GM04503 (cell line): ENCODE data around the gene PRR14L.
A peak's percentile ranks its signal among the peaks of the same experiment; 100 is the strongest.
"Not testable (repeated sequence)": the region's sequence is repeated elsewhere in the genome, so short reads cannot be mapped to it uniquely, and the experiment has no call there.

ENCODE experiments used
- DNase-seq: peaks from one replicate; pipeline ENCODE4 v3.0.0-alpha.2; 2012; ENCODE audit warnings: low read depth

Gene PRR14L

DNA sequence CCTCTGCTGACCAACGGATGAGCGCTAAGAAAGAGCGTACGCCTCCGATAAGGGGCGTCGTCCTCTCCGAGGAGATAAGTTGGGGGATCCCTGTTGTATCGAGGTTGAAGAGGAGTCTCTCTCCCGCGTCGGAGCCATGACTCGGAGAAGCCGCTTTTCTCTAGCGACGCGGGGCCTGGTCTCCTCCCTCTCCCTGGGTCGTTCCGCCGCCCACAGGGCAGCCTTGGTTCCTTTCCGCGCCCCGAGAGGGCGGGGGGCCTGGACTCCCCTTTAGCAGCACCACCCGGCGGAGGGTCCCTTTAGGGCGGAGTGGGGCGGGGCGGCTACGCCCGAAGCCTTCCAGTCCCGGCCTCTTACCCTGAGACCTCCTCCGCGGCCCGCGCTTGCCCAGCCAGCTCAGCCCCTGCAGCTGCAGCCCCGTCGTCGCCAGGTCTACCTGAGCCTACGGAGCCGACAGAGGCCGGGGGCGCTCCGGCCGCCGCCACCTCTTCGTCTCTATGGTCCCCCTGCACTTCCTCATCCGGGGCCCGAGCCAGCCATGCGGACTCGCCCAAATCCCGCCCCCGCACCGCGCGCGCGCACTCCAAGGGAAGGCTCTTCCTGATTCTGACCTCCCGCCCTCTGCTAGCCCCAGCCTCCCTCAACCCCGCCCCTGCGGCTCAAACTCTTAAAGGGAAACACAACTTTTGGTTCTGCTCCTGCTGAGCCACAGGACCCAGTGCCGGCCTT lies at the start of gene PRR14L:
Gene PRR14L, minus strand, starts transcription at position 497 of the 729 bp plus-strand sequence. CDS start 11,272 bp downstream, outside the sequence.
- no peak for DNase-seq

DNA sequence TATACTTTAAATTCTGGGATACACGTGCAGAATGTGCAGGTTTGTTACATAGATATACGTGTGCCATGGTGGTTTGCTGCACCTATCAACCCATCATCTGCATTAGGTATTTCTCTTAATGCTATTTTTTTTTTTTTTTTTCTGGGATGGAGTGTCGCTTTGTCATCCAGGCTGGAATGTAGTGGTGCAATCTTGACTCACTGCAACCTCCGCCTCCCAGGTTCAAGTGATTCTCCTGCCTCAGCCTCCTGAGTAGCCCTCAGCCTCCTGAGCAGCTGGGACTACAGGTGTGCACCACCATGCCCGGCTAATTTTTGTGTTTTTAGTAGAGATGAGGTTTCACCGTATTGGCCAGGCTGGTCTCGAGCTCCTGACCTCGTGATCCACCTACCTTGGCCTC lies 49.4 kb upstream of the PRR14L start:
- not testable (repeated sequence) for DNase-seq

DNA sequence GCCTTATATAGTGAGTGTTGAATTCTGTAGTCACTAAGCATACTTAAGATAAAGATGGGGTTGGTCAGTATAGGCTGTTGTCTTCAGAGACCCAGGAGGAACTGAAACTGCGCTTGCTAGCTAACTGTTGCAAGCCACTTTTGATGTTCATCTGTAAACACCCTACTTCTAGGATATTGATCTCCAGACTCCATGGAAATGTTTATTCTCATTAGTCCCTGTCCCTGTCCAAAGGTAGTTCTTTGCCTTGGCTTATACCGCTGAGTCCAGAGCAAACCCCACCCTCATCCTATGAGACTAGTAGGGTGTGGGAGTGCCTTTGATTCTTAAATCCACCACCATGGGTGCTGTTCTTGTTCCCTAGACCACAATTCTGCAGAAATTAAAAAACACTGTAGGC lies 40.3 kb upstream of the PRR14L start:
- DNase-seq, result no peak

DNA sequence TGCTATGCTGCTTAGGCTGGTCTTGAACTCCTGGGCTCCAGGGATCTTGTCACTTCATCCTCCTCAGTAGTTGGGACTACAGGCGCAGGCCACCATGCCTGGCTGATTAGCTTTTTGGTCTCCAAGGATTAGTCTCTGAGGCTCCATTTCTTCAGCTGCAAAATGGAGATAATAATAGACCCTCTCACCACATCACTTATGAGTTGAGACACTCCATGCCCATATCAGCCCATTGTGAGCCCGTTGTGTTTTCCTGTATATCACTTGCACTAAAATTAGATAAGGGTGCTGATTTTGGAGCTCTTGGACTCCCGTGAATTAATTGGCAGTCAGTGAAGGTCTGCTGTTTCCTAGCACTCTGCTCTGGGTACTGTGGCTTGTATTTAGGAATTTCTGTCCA lies 39.9 kb upstream of the PRR14L start:
- DNase-seq, result no peak

DNA sequence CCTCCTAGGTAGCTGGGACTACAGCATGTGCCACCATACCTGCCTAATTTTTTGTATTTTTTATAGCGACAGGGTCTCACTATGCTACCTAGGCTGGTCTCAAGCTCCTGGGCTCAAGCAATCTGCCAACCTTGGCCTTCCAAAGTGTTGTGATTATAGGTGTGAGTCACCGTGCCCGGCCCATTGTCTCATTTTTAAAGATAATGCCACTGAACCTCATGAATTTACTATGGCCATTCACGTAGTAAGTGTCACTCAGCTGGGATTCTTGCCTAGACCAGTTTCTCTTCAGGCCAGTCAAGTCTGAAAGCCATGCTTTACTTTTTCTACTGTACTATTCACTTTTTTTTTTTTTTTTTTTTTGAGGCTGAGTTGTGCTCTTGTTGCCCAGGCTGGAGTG lies 26.3 kb upstream of the PRR14L start:
- DNase-seq, result no peak

DNA sequence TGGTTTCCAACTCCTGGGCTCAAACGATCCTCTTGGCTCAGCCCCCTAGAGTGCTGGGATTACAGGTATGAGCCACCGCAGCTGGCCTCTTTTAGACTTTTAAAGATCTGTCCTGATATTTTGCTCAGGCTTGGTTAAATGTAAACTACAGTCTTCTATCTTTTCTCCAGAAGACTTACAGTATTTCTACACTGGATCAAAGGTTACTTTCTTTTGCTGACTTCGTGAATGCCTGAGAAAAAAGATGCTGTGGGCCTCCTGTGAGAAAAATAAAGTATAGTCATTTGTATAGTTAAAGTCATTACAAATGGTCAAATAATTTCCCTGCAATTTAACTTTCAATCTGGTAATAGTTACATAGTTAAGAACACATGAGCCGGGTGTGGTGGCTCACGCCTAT lies 23.5 kb upstream of the PRR14L start:
- no peak for DNase-seq

DNA sequence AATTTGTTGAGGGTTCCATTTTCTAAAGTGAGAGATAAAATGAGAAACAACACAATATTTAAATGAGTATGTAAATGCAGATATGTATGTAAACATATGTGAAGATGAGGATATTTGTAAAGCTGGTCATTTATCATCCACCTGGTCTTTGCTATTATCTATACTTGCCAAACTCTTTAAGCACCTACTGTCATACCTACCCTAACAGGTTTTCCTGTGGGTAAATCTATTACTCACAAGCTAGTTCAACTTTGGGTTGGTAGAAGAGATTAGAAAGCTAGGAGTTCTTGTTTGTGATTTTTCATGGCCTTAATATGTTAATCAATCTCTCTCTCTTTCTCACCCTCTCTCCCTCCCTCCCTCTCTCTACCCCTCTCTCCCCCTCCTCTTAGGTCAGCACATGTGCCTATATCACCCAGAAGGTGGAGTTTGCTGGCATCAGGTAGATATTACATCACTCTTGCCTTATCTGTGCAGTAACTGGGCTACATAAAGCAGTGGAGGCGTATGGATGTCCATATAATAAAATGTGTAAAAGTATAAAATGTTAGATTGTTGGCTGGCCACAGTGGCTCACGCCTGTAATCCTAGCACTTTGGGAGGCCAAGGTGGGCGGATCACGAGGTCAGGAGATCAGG lies 18.6 kb upstream of the PRR14L start:
- no peak for DNase-seq

DNA sequence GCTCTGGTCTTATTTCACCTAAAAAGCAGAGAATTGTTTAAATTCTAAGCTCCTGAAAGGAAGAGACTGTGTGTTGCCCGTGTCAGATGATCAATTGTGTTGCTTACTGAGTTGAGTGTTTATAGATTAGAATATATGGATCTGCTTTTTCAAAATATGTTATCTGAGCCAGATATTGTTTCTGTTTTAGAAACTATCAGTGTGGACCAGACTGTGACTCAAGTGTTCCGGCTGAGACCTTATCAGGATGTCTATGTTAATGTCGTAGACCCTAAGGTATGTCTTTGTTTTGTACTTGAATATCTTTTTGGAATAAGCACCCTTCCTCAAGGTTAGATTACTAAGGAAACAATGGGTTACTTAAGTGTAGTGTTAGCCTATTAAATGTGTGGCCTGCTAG lies 14.9 kb upstream of the PRR14L start:
- no peak for DNase-seq

DNA sequence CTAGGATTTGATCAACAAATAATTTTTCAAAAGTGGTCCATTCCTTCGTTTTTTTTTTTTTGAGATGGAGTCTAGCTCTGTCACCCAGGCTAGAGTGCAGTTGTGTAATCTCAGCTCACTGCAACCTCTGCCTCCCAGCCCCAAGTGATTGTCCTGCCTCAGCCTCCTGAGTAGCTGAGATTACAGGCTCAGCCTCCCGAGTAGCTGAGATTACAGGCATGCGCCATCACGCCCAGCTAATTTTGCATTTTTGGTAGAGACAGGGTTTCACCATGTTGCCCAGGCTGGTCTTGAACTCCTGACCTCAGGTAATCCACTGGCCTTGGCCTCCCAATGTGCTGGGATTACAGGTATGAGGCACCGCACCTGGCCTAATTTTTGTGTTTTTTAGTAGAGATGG lies 8.9 kb upstream of the PRR14L start:
- not testable (repeated sequence) for DNase-seq

DNA sequence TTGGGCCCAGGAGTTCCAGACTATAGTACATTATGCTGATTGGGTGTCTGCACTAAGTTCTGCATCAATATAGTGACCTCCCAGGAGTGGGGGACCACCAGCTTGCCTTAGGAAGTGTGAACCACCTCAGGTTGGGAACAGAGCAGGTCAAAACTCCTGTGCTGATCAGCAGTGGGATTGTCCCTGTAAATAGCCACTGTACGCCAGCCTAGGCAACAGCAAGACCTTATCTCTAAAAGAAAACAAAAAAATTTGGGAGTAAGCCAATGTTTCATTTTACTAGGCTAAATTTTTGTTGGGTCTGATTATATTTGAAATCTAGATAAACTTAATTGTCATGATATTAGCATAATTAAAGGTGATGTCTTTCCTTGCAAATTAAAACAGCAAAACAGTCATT lies 7.3 kb upstream of the PRR14L start:
- DNase-seq, result no peak

DNA sequence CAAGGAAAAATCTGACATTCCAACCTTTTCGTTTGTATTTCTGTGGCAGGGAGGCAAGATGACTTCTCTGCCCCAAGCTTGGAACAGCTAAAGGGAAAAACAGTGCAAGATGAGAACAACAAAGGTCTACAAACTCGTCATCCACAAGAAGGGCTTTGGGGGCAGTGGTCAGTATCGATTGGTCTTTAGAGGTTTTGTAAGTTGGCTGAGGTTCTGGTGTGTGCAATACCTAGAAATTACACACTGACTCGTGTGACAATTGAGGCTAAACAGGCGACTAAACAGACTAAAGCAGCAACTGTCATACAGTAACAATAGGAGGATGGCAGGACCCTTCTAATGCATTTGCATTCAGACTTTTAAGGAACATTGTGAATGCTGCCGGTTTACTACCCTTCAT lies 4.9 kb upstream of the PRR14L start:
- no peak for DNase-seq

DNA sequence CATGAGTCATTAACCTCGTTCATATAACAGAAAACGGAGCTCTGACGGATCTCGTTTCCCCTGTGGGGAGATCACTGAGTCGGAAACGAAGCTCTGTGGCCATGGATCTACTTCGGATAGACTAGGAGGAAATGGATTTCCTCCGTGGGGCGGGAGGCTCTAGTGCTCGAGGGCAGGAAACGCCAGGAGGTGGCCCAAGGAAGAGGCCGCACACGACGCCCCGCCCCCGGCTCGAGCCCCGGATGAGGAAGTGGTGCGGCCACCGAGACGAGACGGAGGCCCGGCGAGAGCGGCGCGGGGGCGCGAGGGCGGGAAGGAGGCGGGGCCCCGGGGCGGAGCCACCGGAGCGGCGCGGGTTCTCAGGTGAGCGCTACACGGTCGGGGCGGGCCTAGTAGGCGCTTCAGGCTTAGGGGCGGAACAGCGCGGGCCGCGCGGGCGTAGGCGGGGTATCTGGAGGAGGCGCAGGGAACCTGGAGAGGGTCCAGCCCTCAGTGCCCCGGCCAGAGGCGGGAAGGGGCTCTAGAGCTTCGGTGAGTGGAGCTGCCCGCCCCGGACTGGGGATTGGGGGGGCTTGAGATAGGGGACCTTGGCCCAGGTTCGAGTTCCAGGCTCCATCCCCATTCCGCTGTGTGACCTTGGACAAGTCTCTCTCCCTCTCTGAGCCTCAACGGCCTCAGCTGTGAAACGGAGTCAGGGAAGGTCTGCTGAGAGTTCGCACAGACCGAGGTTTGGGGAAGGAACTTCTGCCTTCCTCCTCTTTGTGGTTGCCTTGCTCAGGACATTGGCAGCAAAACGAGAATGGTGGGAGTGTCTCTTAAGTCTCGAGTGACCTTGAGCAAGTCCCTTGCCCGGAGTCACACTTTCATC lies 3.9 kb upstream of the PRR14L start, which contains the start of gene DEPDC5:
Gene DEPDC5, plus strand, starts transcription at position 386 of the 868 bp plus-strand sequence. CDS start 903 bp downstream, outside the sequence.
- DNase-seq, result peak; percentile 71

DNA sequence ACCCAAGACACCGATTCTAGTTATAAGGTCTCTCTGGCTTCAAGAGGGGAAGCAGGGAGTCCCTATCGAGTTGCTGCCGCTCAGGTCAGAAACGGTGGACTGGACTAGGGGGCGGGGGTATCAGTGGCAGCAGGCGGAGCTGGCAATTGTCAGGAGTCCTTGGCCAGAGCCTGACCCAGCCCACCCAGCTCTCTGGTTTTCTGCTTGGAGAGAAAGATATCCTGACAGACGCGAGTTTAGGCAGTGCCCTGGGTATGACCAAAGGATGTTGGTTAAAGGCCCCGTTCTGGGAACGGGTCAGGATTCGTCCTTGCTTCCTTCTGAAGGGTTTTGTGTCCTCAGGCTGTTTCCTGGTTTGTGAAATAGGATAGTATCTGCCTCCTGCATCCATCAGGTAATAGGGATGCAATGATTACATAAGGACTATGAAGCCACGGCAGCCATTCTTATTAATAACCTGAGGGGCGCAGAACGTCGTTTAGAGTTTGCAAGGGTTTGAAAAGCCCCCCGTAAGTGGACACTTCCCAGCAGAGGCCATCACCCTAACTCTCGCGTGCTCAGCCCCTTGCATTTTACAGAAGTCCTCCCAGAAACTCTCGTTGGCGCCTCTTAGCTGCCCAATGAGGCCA lies 3.2 kb upstream of the PRR14L start:
- DNase-seq, result no peak

DNA sequence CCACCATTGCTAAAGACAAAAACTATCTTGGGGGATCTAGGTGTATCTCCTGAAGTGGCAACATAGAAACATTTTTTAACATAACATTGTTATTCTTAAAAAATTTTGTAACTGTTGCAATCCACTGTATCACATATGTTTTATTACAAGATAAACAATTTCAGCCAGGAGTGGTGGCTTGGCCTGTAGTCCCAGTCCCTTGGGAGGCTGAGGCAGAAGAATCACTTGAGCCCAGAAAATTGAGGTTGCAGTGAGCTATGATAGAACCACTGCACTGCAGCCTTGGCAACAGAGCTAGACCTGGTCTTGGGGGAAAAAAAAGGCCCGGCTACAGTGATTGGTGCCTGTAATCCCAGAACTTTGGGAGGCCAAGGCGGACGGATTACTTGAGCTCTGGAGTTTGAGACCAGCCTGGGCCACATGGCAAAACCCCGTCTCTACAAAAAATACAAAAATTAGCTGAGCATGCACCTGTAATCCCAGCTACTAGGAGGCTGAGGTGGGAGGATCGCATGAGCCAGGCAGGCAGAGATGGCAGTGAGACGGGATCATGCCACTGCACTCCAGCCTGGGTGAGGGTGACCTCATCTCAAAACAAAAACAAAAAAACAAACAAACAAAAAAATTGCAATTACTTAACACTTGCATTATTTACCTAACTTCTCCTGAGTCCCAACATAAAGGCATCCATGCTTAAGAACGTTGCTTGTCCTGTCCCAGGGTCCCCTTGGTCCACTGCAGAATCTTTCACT lies 2.3 kb upstream of the PRR14L start:
- no peak for DNase-seq

DNA sequence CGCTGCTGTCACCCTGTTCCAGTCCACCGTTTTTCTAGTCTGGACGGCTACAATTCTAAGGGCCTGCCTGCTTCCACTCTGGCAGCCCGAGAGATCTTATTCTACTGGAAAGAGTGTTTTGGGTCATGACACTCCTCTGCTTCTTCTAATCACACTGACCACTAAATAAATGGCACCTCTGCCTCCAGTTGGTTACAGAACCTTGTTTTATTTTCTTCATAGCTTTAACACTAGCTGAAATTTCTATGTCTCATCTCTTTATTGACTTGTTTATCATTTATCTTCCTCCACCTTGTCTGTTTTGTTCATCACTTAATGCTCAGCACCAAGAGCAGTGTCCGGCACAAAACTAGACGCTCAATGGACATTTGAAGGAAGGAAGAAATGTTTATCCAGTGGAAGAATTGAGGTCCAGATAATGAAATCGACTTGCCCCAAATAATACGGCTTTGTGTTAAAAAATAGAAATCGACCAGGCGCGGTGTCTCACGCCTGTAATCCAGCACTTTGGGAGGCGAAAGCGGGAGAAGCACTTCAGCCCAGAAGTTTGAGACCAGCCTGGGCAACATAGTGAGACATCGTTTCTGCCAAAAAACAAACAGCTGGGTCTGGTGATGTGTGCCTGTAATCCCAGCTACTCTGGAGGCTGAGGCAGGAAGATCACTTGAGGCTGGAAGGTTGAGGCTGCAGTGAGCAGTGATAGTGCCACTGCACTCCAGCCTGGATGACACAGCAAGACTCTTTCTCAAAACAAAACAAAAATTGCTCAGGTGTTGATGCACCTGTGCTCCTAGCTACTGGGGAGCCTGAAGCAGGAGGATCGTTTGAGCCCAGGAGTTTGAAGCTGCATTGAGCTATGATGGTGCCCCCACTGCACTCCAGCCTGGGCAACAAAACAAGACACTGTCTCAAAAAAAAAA lies 693 bp upstream of the PRR14L start:
- no peak for DNase-seq

DNA sequence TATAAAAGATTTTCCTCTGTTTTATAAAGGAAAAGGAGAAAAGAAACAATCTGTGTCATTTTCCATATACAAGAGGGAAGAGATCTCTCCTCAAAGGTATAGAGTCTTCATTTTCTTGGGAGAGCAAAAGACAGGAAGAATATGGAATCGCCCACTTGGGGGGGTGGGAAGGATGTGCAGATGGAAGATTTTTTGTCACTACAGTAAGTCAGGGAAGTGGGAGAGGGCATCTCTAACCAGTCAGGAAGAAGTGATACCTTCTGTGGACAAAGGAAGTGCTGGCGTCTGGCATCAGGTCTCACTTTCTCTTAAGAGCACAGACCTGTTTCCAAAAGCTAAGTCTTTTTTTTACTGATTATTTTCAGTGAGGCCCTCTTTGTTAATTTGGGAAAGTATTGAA lies 1.4 kb downstream of the PRR14L start:
- no peak for DNase-seq

DNA sequence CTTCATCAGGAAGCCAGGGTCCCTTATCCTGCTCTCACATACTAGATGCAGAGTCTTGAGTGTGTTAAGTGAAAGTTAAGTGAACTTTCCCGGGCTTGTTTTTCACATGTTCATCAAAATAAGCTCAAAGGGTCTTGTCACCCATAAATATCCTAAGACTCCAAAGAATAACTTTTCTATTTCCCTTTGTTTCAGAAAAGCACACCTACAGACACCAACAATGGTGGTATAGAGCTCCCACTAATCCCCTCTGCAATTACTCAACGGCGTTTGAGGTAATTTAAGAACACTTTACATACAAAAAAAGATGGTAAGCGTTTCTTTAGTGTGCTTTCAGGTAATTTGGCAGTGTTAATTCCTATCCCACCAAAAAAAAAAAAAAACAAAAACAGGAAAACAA lies 2.5 kb downstream of the PRR14L start:
- DNase-seq, result no peak

DNA sequence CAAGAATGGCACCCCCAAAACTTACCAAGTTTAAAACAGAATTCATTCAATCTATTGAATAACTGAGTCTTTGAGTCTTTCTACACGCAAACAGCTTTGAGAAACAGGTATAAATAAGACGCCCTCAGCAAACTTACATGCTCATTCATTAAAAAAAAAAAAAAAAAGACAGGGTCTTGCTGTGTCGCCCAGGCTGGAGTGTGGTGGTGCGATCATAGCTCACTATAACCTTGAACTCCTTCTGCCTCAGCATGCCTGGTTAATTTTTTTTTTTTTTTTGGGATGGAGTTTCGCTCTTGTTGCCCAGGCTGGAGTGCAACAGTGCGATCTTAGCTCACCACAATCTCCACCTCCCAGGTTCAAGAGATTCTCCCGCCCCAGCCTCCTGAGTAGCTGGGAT lies 6.1 kb downstream of the PRR14L start:
- no peak for DNase-seq

DNA sequence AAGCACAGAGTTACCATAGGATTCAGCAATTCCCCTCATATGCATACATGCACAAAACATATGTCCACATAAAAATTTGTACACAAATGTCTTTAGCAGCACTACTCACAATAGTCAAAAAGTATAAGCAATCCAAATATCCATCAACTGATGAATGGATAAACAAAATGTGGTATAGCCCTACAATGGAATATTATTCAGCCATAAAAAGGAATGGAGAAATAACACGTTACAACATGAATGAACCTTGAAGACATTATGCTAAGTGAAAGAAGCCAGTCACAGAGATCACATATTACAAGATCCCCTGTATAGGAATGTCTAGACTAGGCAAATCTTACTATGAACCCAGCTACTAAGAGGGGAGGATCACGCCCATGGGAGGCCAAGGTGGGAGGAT lies 7.2 kb downstream of the PRR14L start:
- no peak for DNase-seq

DNA sequence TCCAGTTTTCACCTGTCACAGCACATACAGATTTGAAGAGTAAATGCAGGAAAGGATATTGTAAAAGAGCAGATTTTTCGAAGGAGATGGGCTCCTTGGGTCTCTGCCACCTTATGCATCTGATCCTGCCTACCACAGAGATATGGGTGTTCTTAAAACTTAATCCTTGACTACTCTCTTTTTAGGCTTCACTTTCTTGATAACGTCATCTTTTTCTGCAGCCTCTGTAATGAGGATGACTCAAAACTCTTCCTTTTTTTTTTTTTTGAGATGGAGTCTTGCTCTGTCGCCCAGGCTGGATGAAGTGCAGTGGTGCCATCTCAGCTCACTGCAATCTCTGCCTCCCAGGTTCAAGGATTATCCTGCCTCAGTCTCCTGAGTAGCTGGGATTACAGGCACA lies 7.8 kb downstream of the PRR14L start:
- DNase-seq, result no peak

DNA sequence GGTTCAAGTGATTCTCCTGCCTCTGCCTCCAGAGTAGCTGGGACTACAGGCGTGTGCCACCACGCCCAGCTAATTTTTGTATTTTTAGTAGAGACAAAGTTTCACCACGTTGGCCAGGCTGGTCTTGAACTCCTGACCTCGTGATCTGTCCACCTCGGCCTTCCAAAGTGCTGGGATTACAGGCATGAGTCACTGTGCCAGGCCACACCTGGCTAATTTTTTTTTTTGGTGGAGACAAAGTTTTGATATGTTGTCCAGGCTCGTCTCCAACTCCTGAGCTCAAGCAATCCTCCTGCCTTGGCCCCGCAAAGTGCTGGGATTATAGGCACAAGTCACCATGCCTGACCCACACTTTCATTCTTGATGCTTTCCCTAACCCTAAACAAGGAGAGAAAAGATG lies 9.6 kb downstream of the PRR14L start:
- DNase-seq, result not testable (repeated sequence)
